Measurements from ENCODE around the gene ENTPD3. TPM values are rescaled to one million over a fixed set of nuclear protein-coding genes. Genes with fewer than 3 reads are reported as not detected.

Gene ENTPD3
- total RNA-seq, 1 experiment from 2014 or later: 4.0 TPM

DNA sequence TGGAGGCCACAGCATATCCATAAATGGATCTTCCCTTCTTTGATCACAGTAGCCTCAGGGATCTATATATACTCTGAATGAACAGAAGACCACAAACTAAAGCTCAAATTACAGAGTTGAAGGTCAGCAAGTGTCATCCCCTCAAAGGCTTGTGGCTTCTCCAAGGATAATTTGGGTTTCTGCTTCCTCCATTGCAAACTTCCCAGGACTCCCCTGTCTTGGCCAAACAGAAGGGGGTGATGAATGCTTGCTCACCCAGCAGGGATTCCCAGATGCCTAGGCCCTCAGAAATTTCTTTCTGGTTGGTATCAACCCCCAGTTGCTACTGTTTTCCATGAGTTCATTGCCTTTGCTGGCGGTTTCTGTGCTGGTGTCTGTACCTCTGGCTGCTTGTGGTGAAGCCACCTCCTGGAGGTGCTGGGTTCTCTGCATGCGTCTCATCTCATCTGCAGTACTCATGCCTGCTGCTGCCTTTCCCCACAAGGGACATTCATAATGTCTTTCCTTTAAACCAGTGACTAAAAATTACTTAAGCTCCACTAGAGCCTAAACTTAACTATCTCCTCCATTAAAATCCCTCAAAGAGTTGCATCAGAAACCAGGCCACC lies 17.7 kb downstream of the ENTPD3 start:
- no TSS peak for BruUV-seq (replicated peaks)
- H3K27me3 Mint-ChIP-seq (ENCODE audit: unreplicated experiment): no peaks in the 10 kb centered on the region
- H3K4me3 Mint-ChIP-seq (ENCODE audit: low read depth, unreplicated experiment): no peak overlapping the region
- H3K9me3 Mint-ChIP-seq (ENCODE audit: low read depth, unreplicated experiment): no peaks in the 10 kb centered on the region
- H3K36me3 Mint-ChIP-seq (ENCODE audit: insufficient read depth, unreplicated experiment): no peaks in the 10 kb centered on the region
- TF ChIP-seq, protein P1, sequence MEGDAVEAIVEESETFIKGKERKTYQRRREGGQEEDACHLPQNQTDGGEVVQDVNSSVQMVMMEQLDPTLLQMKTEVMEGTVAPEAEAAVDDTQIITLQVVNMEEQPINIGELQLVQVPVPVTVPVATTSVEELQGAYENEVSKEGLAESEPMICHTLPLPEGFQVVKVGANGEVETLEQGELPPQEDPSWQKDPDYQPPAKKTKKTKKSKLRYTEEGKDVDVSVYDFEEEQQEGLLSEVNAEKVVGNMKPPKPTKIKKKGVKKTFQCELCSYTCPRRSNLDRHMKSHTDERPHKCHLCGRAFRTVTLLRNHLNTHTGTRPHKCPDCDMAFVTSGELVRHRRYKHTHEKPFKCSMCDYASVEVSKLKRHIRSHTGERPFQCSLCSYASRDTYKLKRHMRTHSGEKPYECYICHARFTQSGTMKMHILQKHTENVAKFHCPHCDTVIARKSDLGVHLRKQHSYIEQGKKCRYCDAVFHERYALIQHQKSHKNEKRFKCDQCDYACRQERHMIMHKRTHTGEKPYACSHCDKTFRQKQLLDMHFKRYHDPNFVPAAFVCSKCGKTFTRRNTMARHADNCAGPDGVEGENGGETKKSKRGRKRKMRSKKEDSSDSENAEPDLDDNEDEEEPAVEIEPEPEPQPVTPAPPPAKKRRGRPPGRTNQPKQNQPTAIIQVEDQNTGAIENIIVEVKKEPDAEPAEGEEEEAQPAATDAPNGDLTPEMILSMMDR (IDR thresholded peaks at IDR 0.05; ENCODE audit: unreplicated experiment): no peak
- no peaks in the 10 kb centered on the region for H3K4me1 Mint-ChIP-seq (ENCODE audit: low read depth, unreplicated experiment)
- DNase-seq: no peak
- intact Hi-C loops (cut with micrococcal nuclease; ENCODE audit: unreplicated experiment): no loop called here
- CTCF ChIA-PET: no interaction called here
- H3K27ac Mint-ChIP-seq (ENCODE audit: unreplicated experiment): no peak overlapping the region

DNA sequence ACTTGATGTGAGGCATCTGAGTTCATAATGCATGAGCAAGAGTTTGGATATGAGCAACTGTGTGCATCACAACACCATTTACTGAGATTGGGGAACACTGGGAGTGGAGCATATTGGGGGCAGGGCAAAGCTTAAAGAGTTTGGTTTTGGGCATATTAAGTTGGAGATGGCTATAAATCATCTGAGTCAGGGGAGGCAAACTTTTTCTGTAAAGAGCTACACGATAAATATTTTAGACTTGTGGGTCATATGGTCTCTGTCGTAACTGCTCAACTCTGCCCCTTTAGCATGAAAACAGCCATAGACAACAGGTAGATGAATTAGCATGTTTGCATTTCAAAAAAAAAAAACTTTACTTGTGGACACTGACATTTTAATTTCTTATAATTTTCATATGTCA lies 20.0 kb downstream of the ENTPD3 start:
- H3K4me3 Mint-ChIP-seq (ENCODE audit: low read depth, unreplicated experiment): no peak overlapping the region
- no peaks in the 10 kb centered on the region for H3K4me1 Mint-ChIP-seq (ENCODE audit: low read depth, unreplicated experiment)
- no peak overlapping the region for H3K27ac Mint-ChIP-seq (ENCODE audit: unreplicated experiment)
- H3K27me3 Mint-ChIP-seq (ENCODE audit: unreplicated experiment): no peaks in the 10 kb centered on the region
- BruUV-seq (replicated peaks): no TSS peak
- TF ChIP-seq, protein P1 (IDR thresholded peaks at IDR 0.05; ENCODE audit: unreplicated experiment): no peak
- CTCF ChIA-PET: no interaction called here
- DNase-seq: no peak
- intact Hi-C loops (cut with micrococcal nuclease; ENCODE audit: unreplicated experiment): no loop called here
- no peaks in the 10 kb centered on the region for H3K9me3 Mint-ChIP-seq (ENCODE audit: low read depth, unreplicated experiment)
- no peaks in the 10 kb centered on the region for H3K36me3 Mint-ChIP-seq (ENCODE audit: insufficient read depth, unreplicated experiment)

DNA sequence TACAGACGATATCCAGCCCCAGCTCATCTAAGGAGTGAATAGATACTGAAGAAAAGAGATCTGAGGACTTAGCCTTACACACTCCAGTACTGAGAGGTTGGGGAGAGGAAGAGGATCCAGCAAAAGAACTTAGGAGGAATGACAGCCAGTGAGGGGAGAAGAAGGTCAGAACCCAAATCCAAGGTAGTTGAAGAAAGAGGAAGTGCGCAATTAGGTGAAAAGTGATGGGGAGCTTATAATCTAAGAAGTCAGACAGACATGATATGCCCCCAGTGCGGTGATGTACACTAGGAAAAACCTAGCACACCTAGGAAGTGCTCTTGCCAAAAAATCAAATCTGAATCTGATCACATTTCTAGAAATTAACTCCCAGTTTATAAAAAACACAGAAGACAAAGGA lies 20.6 kb downstream of the ENTPD3 start:
- Mint-ChIP-seq H3K9me3 (ENCODE audit: low read depth, unreplicated experiment) (no peaks in the 10 kb centered on the region), H3K36me3 (ENCODE audit: insufficient read depth, unreplicated experiment) (no peaks in the 10 kb centered on the region), H3K4me1 (ENCODE audit: low read depth, unreplicated experiment) (no peaks in the 10 kb centered on the region), H3K27ac (ENCODE audit: unreplicated experiment) (no peak overlapping the region), H3K4me3 (ENCODE audit: low read depth, unreplicated experiment) (no peak overlapping the region), H3K27me3 (ENCODE audit: unreplicated experiment) (no peaks in the 10 kb centered on the region)
- CTCF ChIA-PET: no interaction called here
- BruUV-seq (replicated peaks): no TSS peak
- DNase-seq: no peak
- intact Hi-C loops (cut with micrococcal nuclease; ENCODE audit: unreplicated experiment): no loop called here
- TF ChIP-seq, protein P1 (IDR thresholded peaks at IDR 0.05; ENCODE audit: unreplicated experiment): no peak

DNA sequence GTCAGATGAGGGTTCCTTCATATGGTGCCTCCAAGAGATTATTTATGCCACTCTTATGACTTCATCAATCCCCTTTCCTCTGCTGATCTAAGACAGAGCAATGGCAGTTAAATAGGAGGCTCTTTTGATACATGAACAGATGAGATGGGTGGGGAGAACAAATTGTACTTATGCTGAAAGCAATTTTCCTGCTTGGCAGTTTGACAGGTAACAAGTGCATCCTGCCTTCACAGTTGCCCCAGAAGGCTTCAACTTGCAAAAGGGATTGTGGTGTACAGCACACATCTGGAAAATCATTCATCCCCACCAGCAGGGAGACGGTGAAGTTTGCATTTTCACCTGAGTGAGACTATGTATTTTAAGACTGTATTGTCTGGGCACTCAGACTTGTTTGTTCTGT lies 27.3 kb downstream of the ENTPD3 start:
- H3K4me1 Mint-ChIP-seq (ENCODE audit: low read depth, unreplicated experiment): no peaks in the 10 kb centered on the region
- no TSS peak for BruUV-seq (replicated peaks)
- intact Hi-C loops (cut with micrococcal nuclease; ENCODE audit: unreplicated experiment): no loop called here
- TF ChIP-seq, protein P1 (IDR thresholded peaks at IDR 0.05; ENCODE audit: unreplicated experiment): no peak
- CTCF ChIA-PET: no interaction called here
- DNase-seq: no peak
- H3K4me3 Mint-ChIP-seq (ENCODE audit: low read depth, unreplicated experiment): no peak overlapping the region
- no peak overlapping the region for H3K27ac Mint-ChIP-seq (ENCODE audit: unreplicated experiment)
- no peaks in the 10 kb centered on the region for H3K36me3 Mint-ChIP-seq (ENCODE audit: insufficient read depth, unreplicated experiment)
- H3K9me3 Mint-ChIP-seq (ENCODE audit: low read depth, unreplicated experiment): no peaks in the 10 kb centered on the region
- no peaks in the 10 kb centered on the region for H3K27me3 Mint-ChIP-seq (ENCODE audit: unreplicated experiment)

Data from Calu3 (cell line).